ENCODE results near the gene CRYBA4.

- TF ChIP-seq, protein P1, sequence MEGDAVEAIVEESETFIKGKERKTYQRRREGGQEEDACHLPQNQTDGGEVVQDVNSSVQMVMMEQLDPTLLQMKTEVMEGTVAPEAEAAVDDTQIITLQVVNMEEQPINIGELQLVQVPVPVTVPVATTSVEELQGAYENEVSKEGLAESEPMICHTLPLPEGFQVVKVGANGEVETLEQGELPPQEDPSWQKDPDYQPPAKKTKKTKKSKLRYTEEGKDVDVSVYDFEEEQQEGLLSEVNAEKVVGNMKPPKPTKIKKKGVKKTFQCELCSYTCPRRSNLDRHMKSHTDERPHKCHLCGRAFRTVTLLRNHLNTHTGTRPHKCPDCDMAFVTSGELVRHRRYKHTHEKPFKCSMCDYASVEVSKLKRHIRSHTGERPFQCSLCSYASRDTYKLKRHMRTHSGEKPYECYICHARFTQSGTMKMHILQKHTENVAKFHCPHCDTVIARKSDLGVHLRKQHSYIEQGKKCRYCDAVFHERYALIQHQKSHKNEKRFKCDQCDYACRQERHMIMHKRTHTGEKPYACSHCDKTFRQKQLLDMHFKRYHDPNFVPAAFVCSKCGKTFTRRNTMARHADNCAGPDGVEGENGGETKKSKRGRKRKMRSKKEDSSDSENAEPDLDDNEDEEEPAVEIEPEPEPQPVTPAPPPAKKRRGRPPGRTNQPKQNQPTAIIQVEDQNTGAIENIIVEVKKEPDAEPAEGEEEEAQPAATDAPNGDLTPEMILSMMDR (IDR thresholded peaks at IDR 0.05 in 4 of 5, conservative IDR thresholded peaks at IDR 0.05 in 1 of 5) = no peak
- TF ChIP-seq POLR2A (IDR thresholded peaks at IDR 0.05) = no peak
Observed at GRCh38 chr22:26580240-26580962, 41.4 kb upstream of the CRYBA4 start.
